ENCODE measurements around the gene FAM174A.

GRCh38 chr5:100595812-100596173 is 60.6 kb downstream of the FAM174A start:
- TF ChIP-seq POLR2A (IDR thresholded peaks at IDR 0.05) (no peak), CTCF (IDR thresholded peaks at IDR 0.05) (no peak)

Data from body of pancreas (tissue), 4 donors.